CD4-positive, alpha-beta T cell treated with Interleukin-4 for 1 hour (primary cell): ENCODE measurements around the gene BOLA2.
"Not testable (repeated sequence)": the region's sequence is repeated elsewhere in the genome, so short reads cannot be mapped to it uniquely, and the experiment has no call there.

Experiments used
- DNase-seq, 2 donors: peaks; one replicate each; pipeline ENCODE4 v3.0.0-alpha.2; 2020 to 2022

The BOLA2 gene

GRCh38 chr16:29454269-29454668 lies at the start of gene BOLA2, which contains the start of gene SLX1B:
TSS of gene BOLA2 (minus strand) at chr16:29454351. CDS start at chr16:29454253, 98 bp downstream.
TSS of gene SLX1B (plus strand) at chr16:29454533.
- not testable (repeated sequence) for DNase-seq

- not testable (repeated sequence) for DNase-seq
These were observed 28.1 kb upstream of the BOLA2 start for GRCh38 chr16:29482276-29482675.

GRCh38 chr16:29472065-29472464 lies 17.9 kb upstream of the BOLA2 start:
- not testable (repeated sequence) for DNase-seq

GRCh38 chr16:29469660-29470059 lies 15.5 kb upstream of the BOLA2 start:
- DNase-seq: peak; percentile 39 to 74

- not testable (repeated sequence) for DNase-seq
These were observed 13.7 kb upstream of the BOLA2 start for GRCh38 chr16:29467654-29468366.

GRCh38 chr16:29466904-29467303 lies 12.8 kb upstream of the BOLA2 start:
- DNase-seq: not testable (repeated sequence)

GRCh38 chr16:29465985-29466824 lies 12.1 kb upstream of the BOLA2 start:
- not testable (repeated sequence) for DNase-seq

- DNase-seq: not testable (repeated sequence)
These were observed 6.5 kb upstream of the BOLA2 start for GRCh38 chr16:29460647-29461030.

- DNase-seq: not testable (repeated sequence)
These were observed 5.8 kb upstream of the BOLA2 start, which contains the start of gene SULT1A4 for GRCh38 chr16:29459706-29460646. TSS of gene SULT1A4 (plus strand) at chr16:29459913. CDS start at chr16:29461386, 1,473 bp downstream.

- not testable (repeated sequence) for DNase-seq
These were observed 3.5 kb upstream of the BOLA2 start for GRCh38 chr16:29457660-29458059.

GRCh38 chr16:29454828-29455227 lies 677 bp upstream of the BOLA2 start:
- not testable (repeated sequence) for DNase-seq

GRCh38 chr16:29453754-29454153 lies 397 bp downstream of the BOLA2 start:
- not testable (repeated sequence) for DNase-seq

- DNase-seq: not testable (repeated sequence)
These were observed 28.8 kb downstream of the BOLA2 start for GRCh38 chr16:29425390-29425789.

- DNase-seq: not testable (repeated sequence)
These were observed 30.6 kb downstream of the BOLA2 start for GRCh38 chr16:29423587-29423986.

- DNase-seq: not testable (repeated sequence)
These were observed 48.9 kb downstream of the BOLA2 start for GRCh38 chr16:29405249-29405648.
